ENCODE measurements around the gene COL4A2. TPM values are rescaled to one million over a fixed set of nuclear protein-coding genes. Genes with fewer than 3 reads are reported as not detected.

The COL4A2 gene
- total RNA-seq, 8 experiments from 2014 or later: 3.5 to 379 (median 30.2) TPM

- H3K27ac ChIP-seq: no peak overlapping the region
- in situ Hi-C loops (cut with MboI; ENCODE audit: low pct_unique_long_range_greater_than_20kb in 2 of 9, low sequenced_read_pairs in 9 of 9, unreplicated experiment in 9 of 9): no loop called here
- H3K4me1 ChIP-seq (replicated peaks in 1 of 2): peaks cover 0 to 4% of the 10 kb centered on the region in 2 donors
- WGBS, 10 experiments: 54 to 100% (median 83%) methylated on average over 1 to 4 of the region's 7 CpGs; no CpG with 5 or more reads in 6 of the 10 experiments
- no peak overlapping the region for H3K4me3 ChIP-seq
- ATAC-seq (replicated peaks in 6 of 8): peak in 1 of 8 experiments; percentile 21
Observed at GRCh38 chr13:110327051-110327721, 20.1 kb downstream of the COL4A2 start.

- Histone ChIP-seq H3K27ac (no peak overlapping the region), H3K4me3 (no peak overlapping the region), H3K4me1 (replicated peaks in 1 of 2) (peaks cover 0 to 4% of the 10 kb centered on the region in 2 donors)
- in situ Hi-C loops (cut with MboI; ENCODE audit: low pct_unique_long_range_greater_than_20kb in 2 of 9, low sequenced_read_pairs in 9 of 9, unreplicated experiment in 9 of 9): no loop called here
- WGBS, 10 experiments: 80 to 100% (median 97%) methylated on average over 1 to 7 of the region's 10 CpGs; no CpG with 5 or more reads in 3 of the 10 experiments
- ATAC-seq (replicated peaks in 6 of 8): peak in 1 of 8 experiments; percentile 67
Observed at GRCh38 chr13:110328573-110328972, 21.5 kb downstream of the COL4A2 start.

- H3K4me3 ChIP-seq: no peak overlapping the region
- in situ Hi-C loops (cut with MboI; ENCODE audit: low pct_unique_long_range_greater_than_20kb in 2 of 9, low sequenced_read_pairs in 9 of 9, unreplicated experiment in 9 of 9): no loop called here
- H3K4me1 ChIP-seq (replicated peaks in 1 of 2): peaks cover 0 to 4% of the 10 kb centered on the region in 2 donors
- no peak for ATAC-seq (replicated peaks in 6 of 8)
- no peak overlapping the region for H3K27ac ChIP-seq
- 55 to 100% (median 100%) methylated on average over 1 to 4 of the region's 6 CpGs for WGBS, 10 experiments
Observed at GRCh38 chr13:110329258-110329657, 22.2 kb downstream of the COL4A2 start.

- in situ Hi-C loops (cut with MboI; ENCODE audit: low pct_unique_long_range_greater_than_20kb in 2 of 9, low sequenced_read_pairs in 9 of 9, unreplicated experiment in 9 of 9): no loop called here
- Histone ChIP-seq H3K27ac (no peak overlapping the region), H3K4me3 (no peak overlapping the region), H3K4me1 (replicated peaks in 1 of 2) (peaks cover 0 to 4% of the 10 kb centered on the region in 2 donors)
- 51 to 97% (median 83%) methylated on average over 4 to 14 of the region's 21 CpGs; no CpG with 5 or more reads in 1 of the 10 experiments for WGBS, 10 experiments
- ATAC-seq (replicated peaks in 6 of 8): peak in 1 of 8 experiments; percentile 76
Observed at GRCh38 chr13:110329798-110330461, 22.8 kb downstream of the COL4A2 start.

- ATAC-seq (replicated peaks in 6 of 8): no peak
- H3K27ac ChIP-seq: no peak overlapping the region
- in situ Hi-C loops (cut with MboI; ENCODE audit: low pct_unique_long_range_greater_than_20kb in 2 of 9, low sequenced_read_pairs in 9 of 9, unreplicated experiment in 9 of 9): no loop called here
- WGBS, 10 experiments: 9 to 100% (median 90%) methylated on average over 3 to 9 of the region's 11 CpGs
- H3K4me3 ChIP-seq: no peak overlapping the region
- H3K4me1 ChIP-seq (replicated peaks in 1 of 2): peaks cover 0 to 4% of the 10 kb centered on the region in 2 donors
Observed at GRCh38 chr13:110330491-110331011, 23.5 kb downstream of the COL4A2 start.

GRCh38 chr13:110331362-110331761 is 24.3 kb downstream of the COL4A2 start:
- 60 to 100% (median 83%) methylated on average over 1 to 10 of the region's 11 CpGs; no CpG with 5 or more reads in 3 of the 10 experiments for WGBS, 10 experiments
- H3K27ac ChIP-seq: no peak overlapping the region
- peaks cover 0 to 4% of the 10 kb centered on the region in 2 donors for H3K4me1 ChIP-seq (replicated peaks in 1 of 2)
- ATAC-seq (replicated peaks in 6 of 8): no peak
- in situ Hi-C loops (cut with MboI; ENCODE audit: low pct_unique_long_range_greater_than_20kb in 2 of 9, low sequenced_read_pairs in 9 of 9, unreplicated experiment in 9 of 9): no loop called here
- H3K4me3 ChIP-seq: no peak overlapping the region

- ATAC-seq (replicated peaks in 6 of 8): no peak
- H3K4me3 ChIP-seq: no peak overlapping the region
- in situ Hi-C loops (cut with MboI; ENCODE audit: low pct_unique_long_range_greater_than_20kb in 2 of 9, low sequenced_read_pairs in 9 of 9, unreplicated experiment in 9 of 9): no loop called here
- 80 to 100% (median 100%) methylated on average over 1 to 2 of the region's 2 CpGs; no CpG with 5 or more reads in 3 of the 10 experiments for WGBS, 10 experiments
- no peaks in the 10 kb centered on the region for H3K4me1 ChIP-seq (replicated peaks in 1 of 2)
- no peak overlapping the region for H3K27ac ChIP-seq
Observed at GRCh38 chr13:110332750-110333149, 25.7 kb downstream of the COL4A2 start.

GRCh38 chr13:110333837-110334236 is 26.8 kb downstream of the COL4A2 start:
- no peak for ATAC-seq (replicated peaks in 6 of 8)
- in situ Hi-C loops (cut with MboI; ENCODE audit: low pct_unique_long_range_greater_than_20kb in 2 of 9, low sequenced_read_pairs in 9 of 9, unreplicated experiment in 9 of 9): no loop called here

GRCh38 chr13:110334256-110334655 is 27.2 kb downstream of the COL4A2 start:
- Histone ChIP-seq H3K4me3 (no peak overlapping the region), H3K4me1 (replicated peaks in 1 of 2) (peaks cover 0 to 8% of the 10 kb centered on the region in 2 donors), H3K27ac (no peak overlapping the region)
- WGBS, 10 experiments: 56 to 100% (median 95%) methylated on average over 1 to 8 of the region's 8 CpGs; no CpG with 5 or more reads in 1 of the 10 experiments
- no peak for ATAC-seq (replicated peaks in 6 of 8)
- in situ Hi-C loops (cut with MboI; ENCODE audit: low pct_unique_long_range_greater_than_20kb in 2 of 9, low sequenced_read_pairs in 9 of 9, unreplicated experiment in 9 of 9): no loop called here

More at GRCh38 chr13:110333837-110334236, 26.8 kb downstream of the COL4A2 start:
- H3K4me1 ChIP-seq (replicated peaks in 1 of 2): peaks cover 0 to 7% of the 10 kb centered on the region in 2 donors
- no peak overlapping the region for H3K27ac ChIP-seq
- WGBS, 10 experiments: 60 to 100% (median 93%) methylated on average over 1 to 10 of the region's 12 CpGs; no CpG with 5 or more reads in 1 of the 10 experiments
- H3K4me3 ChIP-seq: no peak overlapping the region

GRCh38 chr13:110334841-110335490 is 27.9 kb downstream of the COL4A2 start:
- WGBS, 10 experiments: 72 to 100% (median 90%) methylated on average over 1 to 9 of the region's 11 CpGs; no CpG with 5 or more reads in 1 of the 10 experiments
- no peak for ATAC-seq (replicated peaks in 6 of 8)
- H3K27ac ChIP-seq: no peak overlapping the region
- no peak overlapping the region for H3K4me3 ChIP-seq
- H3K4me1 ChIP-seq (replicated peaks in 1 of 2): peaks cover 0 to 8% of the 10 kb centered on the region in 2 donors
- in situ Hi-C loops (cut with MboI; ENCODE audit: low pct_unique_long_range_greater_than_20kb in 2 of 9, low sequenced_read_pairs in 9 of 9, unreplicated experiment in 9 of 9): no loop called here

GRCh38 chr13:110336108-110336507 is 29.0 kb downstream of the COL4A2 start:
- no peak for ATAC-seq (replicated peaks in 6 of 8)
- no peak overlapping the region for H3K27ac ChIP-seq
- WGBS, 10 experiments: 90 to 98% (median 97%) methylated on average over 2 to 9 of the region's 9 CpGs; no CpG with 5 or more reads in 1 of the 10 experiments
- peaks cover 0 to 8% of the 10 kb centered on the region in 2 donors for H3K4me1 ChIP-seq (replicated peaks in 1 of 2)
- H3K4me3 ChIP-seq: no peak overlapping the region
- in situ Hi-C loops (cut with MboI; ENCODE audit: low pct_unique_long_range_greater_than_20kb in 2 of 9, low sequenced_read_pairs in 9 of 9, unreplicated experiment in 9 of 9): no loop called here

GRCh38 chr13:110336681-110337080 is 29.6 kb downstream of the COL4A2 start:
- in situ Hi-C loops (cut with MboI; ENCODE audit: low pct_unique_long_range_greater_than_20kb in 2 of 9, low sequenced_read_pairs in 9 of 9, unreplicated experiment in 9 of 9): no loop called here
- H3K4me1 ChIP-seq (replicated peaks in 1 of 2): peaks cover 0 to 8% of the 10 kb centered on the region in 2 donors
- H3K27ac ChIP-seq: no peak overlapping the region
- no peak for ATAC-seq (replicated peaks in 6 of 8)
- no peak overlapping the region for H3K4me3 ChIP-seq
- 50 to 100% (median 86%) methylated on average over 1 to 4 of the region's 5 CpGs; no CpG with 5 or more reads in 5 of the 10 experiments for WGBS, 10 experiments

- Histone ChIP-seq H3K4me1 (replicated peaks in 1 of 2) (peaks cover 0 to 8% of the 10 kb centered on the region in 2 donors), H3K27ac (no peak overlapping the region), H3K4me3 (no peak overlapping the region)
- ATAC-seq (replicated peaks in 6 of 8): no peak
- in situ Hi-C loops (cut with MboI; ENCODE audit: low pct_unique_long_range_greater_than_20kb in 2 of 9, low sequenced_read_pairs in 9 of 9, unreplicated experiment in 9 of 9): no loop called here
- 83 to 100% (median 95%) methylated on average over 1 to 5 of the region's 7 CpGs; no CpG with 5 or more reads in 2 of the 10 experiments for WGBS, 10 experiments
Observed at GRCh38 chr13:110337247-110337646, 30.2 kb downstream of the COL4A2 start.
